Measurements from ENCODE around the gene PPARD.
A peak's percentile ranks its signal among the peaks of the same experiment; 100 is the strongest.

Gene PPARD

DNA sequence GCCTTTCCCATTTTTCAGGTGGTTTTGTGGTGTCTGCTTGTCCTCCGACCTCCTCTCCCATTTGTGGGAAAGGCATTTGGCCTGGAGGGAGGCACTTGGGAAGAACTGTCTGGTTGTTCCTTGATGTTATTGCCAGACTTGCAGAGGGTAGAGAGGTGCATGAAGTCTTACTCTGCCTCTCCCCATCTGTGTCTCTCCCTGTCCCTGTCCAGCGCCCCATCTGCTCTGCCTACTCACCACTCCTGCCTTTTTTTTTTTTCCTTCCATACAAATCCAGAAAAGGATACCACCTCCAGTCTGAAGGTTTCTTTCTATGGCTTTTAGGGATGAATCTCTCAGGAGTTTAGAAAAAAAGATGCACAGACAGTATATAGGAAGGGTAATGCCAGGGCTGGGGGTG lies 19.8 kb downstream of the PPARD start:
- Histone ChIP-seq H3K9ac (ENCODE audit: low read depth, low read length) (no peak overlapping the region), H3K4me1 (ENCODE audit: control insufficient read depth, insufficient read depth, low read length) (peaks cover 9% of the 10 kb centered on the region), H3K27me3 (ENCODE audit: control insufficient read depth, insufficient read depth, low read length) (no peaks in the 10 kb centered on the region), H3K36me3 (ENCODE audit: control insufficient read depth, insufficient read depth, low read length) (no peaks in the 10 kb centered on the region), H3K9me3 (ENCODE audit: control insufficient read depth, insufficient read depth, low read length) (no peaks in the 10 kb centered on the region), H3K4me3 (ENCODE audit: low read depth, low read length) (no peak overlapping the region)

DNA sequence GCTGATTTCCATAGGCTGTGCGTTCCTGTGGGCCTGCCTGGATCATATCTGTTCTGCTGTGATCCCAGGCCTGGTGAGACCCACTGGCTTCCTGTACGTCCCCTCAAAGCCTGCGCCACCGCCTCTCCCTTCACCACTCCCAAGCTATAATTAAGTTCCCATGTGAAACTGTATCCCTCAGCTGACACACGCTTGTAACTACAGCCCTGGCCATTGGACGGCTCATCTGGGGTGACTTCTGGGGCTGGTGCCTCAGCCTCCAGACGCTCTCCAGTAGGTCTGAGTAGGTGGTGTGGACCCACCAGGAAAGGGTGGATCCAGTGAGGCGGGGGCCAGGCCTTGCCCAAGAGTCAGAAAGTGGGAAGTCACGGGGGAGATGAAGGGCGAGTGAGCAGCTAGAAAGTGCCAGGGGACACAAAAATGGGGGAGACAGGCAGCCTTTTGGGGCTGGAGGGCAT lies 21.0 kb downstream of the PPARD start:
- no peaks in the 10 kb centered on the region for H3K27me3 ChIP-seq (ENCODE audit: control insufficient read depth, insufficient read depth, low read length)
- H3K9me3 ChIP-seq (ENCODE audit: control insufficient read depth, insufficient read depth, low read length), result no peaks in the 10 kb centered on the region
- no peak overlapping the region for H3K4me3 ChIP-seq (ENCODE audit: low read depth, low read length)
- H3K36me3 ChIP-seq (ENCODE audit: control insufficient read depth, insufficient read depth, low read length), result no peaks in the 10 kb centered on the region
- peak overlapping the region; percentile 1 for H3K9ac ChIP-seq (ENCODE audit: low read depth, low read length)
- H3K4me1 ChIP-seq (ENCODE audit: control insufficient read depth, insufficient read depth, low read length), result peaks cover 9% of the 10 kb centered on the region

GRCh38 chr6:35365594-35366203 lies 23.3 kb downstream of the PPARD start:
- Histone ChIP-seq H3K36me3 (ENCODE audit: control insufficient read depth, insufficient read depth, low read length) (no peaks in the 10 kb centered on the region), H3K9ac (ENCODE audit: low read depth, low read length) (no peak overlapping the region), H3K27me3 (ENCODE audit: control insufficient read depth, insufficient read depth, low read length) (no peaks in the 10 kb centered on the region), H3K4me3 (ENCODE audit: low read depth, low read length) (no peak overlapping the region), H3K9me3 (ENCODE audit: control insufficient read depth, insufficient read depth, low read length) (no peaks in the 10 kb centered on the region), H3K4me1 (ENCODE audit: control insufficient read depth, insufficient read depth, low read length) (no peaks in the 10 kb centered on the region)

GRCh38 chr6:35366204-35366596 lies 23.8 kb downstream of the PPARD start:
- Histone ChIP-seq H3K9ac (ENCODE audit: low read depth, low read length) (no peak overlapping the region), H3K4me3 (ENCODE audit: low read depth, low read length) (no peak overlapping the region), H3K27me3 (ENCODE audit: control insufficient read depth, insufficient read depth, low read length) (no peaks in the 10 kb centered on the region)

DNA sequence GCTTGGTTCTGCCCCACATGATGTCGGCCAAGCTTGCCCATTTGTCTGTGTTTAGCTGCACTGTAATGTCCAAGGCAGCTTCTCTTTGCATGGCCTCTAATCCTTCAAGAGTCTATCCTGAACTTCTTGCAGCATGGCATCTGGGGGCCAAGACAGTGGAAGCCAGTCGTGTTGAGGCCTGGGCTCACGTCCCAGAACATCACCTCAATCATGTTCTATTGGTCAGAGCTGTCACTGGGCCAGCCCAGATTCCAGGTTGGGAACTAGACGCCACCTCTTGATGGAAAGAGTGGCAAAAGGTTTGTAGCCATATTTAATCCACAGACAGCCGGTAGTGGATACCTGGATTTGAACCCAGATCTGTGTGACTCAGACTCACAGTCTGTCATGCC lies 25.3 kb downstream of the PPARD start:
- H3K36me3 ChIP-seq (ENCODE audit: control insufficient read depth, insufficient read depth, low read length), result no peaks in the 10 kb centered on the region
- no peaks in the 10 kb centered on the region for H3K27me3 ChIP-seq (ENCODE audit: control insufficient read depth, insufficient read depth, low read length)
- no peak overlapping the region for H3K4me3 ChIP-seq (ENCODE audit: low read depth, low read length)
- H3K9me3 ChIP-seq (ENCODE audit: control insufficient read depth, insufficient read depth, low read length), result no peaks in the 10 kb centered on the region
- no peak overlapping the region for H3K9ac ChIP-seq (ENCODE audit: low read depth, low read length)
- no peaks in the 10 kb centered on the region for H3K4me1 ChIP-seq (ENCODE audit: control insufficient read depth, insufficient read depth, low read length)

More at GRCh38 chr6:35366204-35366596, 23.8 kb downstream of the PPARD start:
- no peaks in the 10 kb centered on the region for H3K4me1 ChIP-seq (ENCODE audit: control insufficient read depth, insufficient read depth, low read length)
- H3K9me3 ChIP-seq (ENCODE audit: control insufficient read depth, insufficient read depth, low read length), result no peaks in the 10 kb centered on the region
- H3K36me3 ChIP-seq (ENCODE audit: control insufficient read depth, insufficient read depth, low read length), result no peaks in the 10 kb centered on the region

DNA sequence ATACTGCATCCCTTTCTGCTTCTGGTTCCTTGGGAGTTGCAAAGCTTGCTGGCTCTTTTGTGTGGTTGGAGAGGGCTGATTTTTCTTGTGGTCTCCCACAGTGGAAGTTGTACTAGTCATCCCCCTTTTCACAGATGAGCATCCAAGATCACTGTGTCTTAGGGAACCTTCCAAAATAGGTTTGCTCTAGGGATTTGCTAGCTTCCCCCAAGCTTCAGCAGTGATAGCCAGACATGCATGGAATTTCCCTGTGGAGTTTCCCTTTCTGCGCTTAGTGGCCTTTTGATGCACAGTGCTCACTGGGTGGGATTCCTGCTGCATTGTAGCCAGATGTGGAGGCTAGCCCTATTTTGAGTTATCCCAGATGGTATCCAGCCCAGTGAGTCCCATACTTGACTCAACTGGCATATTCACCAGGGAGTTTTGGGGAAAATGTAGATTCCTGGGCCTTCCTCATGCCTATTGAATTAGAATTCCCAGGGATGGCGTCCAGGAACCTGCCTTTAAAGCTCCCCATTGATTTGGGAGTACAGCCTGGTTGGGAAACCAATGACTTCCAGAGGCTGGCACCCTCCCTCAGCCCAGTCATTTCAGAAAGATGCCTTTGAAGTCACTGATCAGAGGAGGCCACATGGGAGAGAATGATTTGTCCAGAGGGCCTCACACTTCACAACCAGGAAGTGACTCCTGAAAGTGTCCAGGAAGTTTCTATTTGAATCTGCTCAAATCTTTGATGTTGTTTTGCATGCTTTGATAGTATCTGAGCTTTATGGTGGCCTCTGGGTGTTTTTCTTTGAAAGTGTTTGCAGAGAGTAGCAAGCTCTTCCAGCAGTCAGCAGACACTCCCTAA lies 25.9 kb downstream of the PPARD start:
- Histone ChIP-seq H3K9ac (ENCODE audit: low read depth, low read length) (no peak overlapping the region), H3K9me3 (ENCODE audit: control insufficient read depth, insufficient read depth, low read length) (no peaks in the 10 kb centered on the region), H3K27me3 (ENCODE audit: control insufficient read depth, insufficient read depth, low read length) (no peaks in the 10 kb centered on the region), H3K4me1 (ENCODE audit: control insufficient read depth, insufficient read depth, low read length) (no peaks in the 10 kb centered on the region), H3K4me3 (ENCODE audit: low read depth, low read length) (no peak overlapping the region), H3K36me3 (ENCODE audit: control insufficient read depth, insufficient read depth, low read length) (no peaks in the 10 kb centered on the region)

- no peaks in the 10 kb centered on the region for H3K27me3 ChIP-seq (ENCODE audit: control insufficient read depth, insufficient read depth, low read length)
- no peak overlapping the region for H3K4me3 ChIP-seq (ENCODE audit: low read depth, low read length)
- no peaks in the 10 kb centered on the region for H3K4me1 ChIP-seq (ENCODE audit: control insufficient read depth, insufficient read depth, low read length)
- no peak overlapping the region for H3K9ac ChIP-seq (ENCODE audit: low read depth, low read length)
- no peaks in the 10 kb centered on the region for H3K9me3 ChIP-seq (ENCODE audit: control insufficient read depth, insufficient read depth, low read length)
- no peaks in the 10 kb centered on the region for H3K36me3 ChIP-seq (ENCODE audit: control insufficient read depth, insufficient read depth, low read length)
Observed at GRCh38 chr6:35370124-35370741, 27.9 kb downstream of the PPARD start.

DNA sequence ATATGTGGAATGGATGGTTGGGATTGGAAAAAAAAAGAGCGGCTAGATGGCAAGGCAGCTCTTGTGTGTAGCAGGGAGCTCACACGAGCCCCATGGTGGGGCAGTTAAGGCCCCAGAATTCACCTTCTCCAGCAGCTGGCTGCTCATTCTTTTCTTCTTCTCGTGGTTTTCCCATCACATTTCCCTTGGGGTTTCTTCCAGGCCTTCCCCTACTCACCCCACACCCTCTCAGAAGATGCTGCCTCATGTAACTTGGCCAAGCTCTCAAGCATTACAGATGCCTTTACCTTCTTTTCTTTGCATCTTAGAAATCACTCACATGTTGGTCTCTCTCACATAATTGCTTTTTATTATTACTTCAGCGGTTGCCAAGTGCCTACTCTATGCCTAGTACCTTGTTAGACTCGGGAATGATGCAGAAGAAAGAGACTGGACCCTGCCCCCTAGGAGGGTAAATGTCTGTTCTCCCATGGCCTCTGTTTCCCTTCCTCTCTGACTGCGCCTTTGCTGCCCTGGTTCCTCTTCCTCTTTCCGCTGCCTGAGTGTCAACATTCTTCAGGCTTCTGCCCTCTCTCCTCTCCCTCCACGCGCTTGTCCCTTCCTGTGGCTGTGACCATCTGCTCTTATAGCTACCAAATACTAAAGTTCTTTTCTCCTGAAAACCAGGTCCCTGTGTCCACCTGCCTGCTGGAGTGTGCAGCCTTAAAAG lies 28.6 kb downstream of the PPARD start:
- H3K27me3 ChIP-seq (ENCODE audit: control insufficient read depth, insufficient read depth, low read length), result no peaks in the 10 kb centered on the region
- no peak overlapping the region for H3K9ac ChIP-seq (ENCODE audit: low read depth, low read length)
- no peak overlapping the region for H3K4me3 ChIP-seq (ENCODE audit: low read depth, low read length)
- H3K4me1 ChIP-seq (ENCODE audit: control insufficient read depth, insufficient read depth, low read length), result no peaks in the 10 kb centered on the region
- no peaks in the 10 kb centered on the region for H3K9me3 ChIP-seq (ENCODE audit: control insufficient read depth, insufficient read depth, low read length)
- no peaks in the 10 kb centered on the region for H3K36me3 ChIP-seq (ENCODE audit: control insufficient read depth, insufficient read depth, low read length)

DNA sequence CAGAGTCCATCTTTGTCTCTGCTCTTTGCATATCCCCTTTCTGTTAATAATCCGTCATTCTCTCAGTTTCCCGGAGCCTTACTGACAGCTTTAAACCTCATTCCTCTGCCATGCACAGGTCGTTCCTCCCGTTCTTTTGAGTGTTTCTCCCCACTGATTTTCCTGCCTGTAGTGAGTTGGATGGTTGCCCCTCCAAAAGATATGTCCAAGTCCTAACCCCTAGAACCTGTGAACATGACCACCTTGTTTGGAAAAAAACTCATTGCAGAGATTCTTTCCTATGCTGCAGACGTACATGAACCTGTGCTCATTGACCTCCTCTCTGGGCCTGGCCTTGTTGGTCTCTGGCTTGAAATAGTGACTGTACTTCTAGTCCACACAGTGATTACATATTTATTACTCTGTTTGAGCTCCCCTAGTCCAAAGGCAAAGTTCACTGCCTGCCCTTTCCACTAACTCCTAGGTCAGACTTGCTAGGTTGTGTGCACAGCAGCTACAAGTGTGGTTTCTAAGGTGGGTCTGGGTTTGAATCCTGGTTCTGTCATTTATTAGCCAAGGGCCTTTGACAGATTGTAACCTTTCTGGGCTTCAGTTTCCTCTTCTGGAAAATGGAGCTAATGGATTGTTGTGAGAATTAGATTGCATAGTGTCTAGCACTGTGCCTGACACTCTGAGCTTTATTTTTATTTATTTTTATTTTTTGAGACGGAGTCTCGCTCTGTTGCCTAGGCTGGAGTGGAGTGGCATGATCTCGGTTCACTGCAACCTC lies 29.3 kb downstream of the PPARD start:
- Histone ChIP-seq H3K27me3 (ENCODE audit: control insufficient read depth, insufficient read depth, low read length) (no peaks in the 10 kb centered on the region), H3K9me3 (ENCODE audit: control insufficient read depth, insufficient read depth, low read length) (no peaks in the 10 kb centered on the region), H3K9ac (ENCODE audit: low read depth, low read length) (no peak overlapping the region)

GRCh38 chr6:35372633-35373032 lies 30.3 kb downstream of the PPARD start:
- Histone ChIP-seq H3K4me1 (ENCODE audit: control insufficient read depth, insufficient read depth, low read length) (no peaks in the 10 kb centered on the region), H3K27me3 (ENCODE audit: control insufficient read depth, insufficient read depth, low read length) (no peaks in the 10 kb centered on the region), H3K36me3 (ENCODE audit: control insufficient read depth, insufficient read depth, low read length) (no peaks in the 10 kb centered on the region), H3K9ac (ENCODE audit: low read depth, low read length) (no peak overlapping the region), H3K4me3 (ENCODE audit: low read depth, low read length) (no peak overlapping the region), H3K9me3 (ENCODE audit: control insufficient read depth, insufficient read depth, low read length) (no peaks in the 10 kb centered on the region)

More for the DNA sequence above, 29.3 kb downstream of the PPARD start:
- no peaks in the 10 kb centered on the region for H3K4me1 ChIP-seq (ENCODE audit: control insufficient read depth, insufficient read depth, low read length)
- no peak overlapping the region for H3K4me3 ChIP-seq (ENCODE audit: low read depth, low read length)
- no peaks in the 10 kb centered on the region for H3K36me3 ChIP-seq (ENCODE audit: control insufficient read depth, insufficient read depth, low read length)

GRCh38 chr6:35376281-35376680 lies 33.9 kb downstream of the PPARD start:
- Histone ChIP-seq H3K9ac (ENCODE audit: low read depth, low read length) (no peak overlapping the region), H3K9me3 (ENCODE audit: control insufficient read depth, insufficient read depth, low read length) (no peaks in the 10 kb centered on the region), H3K36me3 (ENCODE audit: control insufficient read depth, insufficient read depth, low read length) (no peaks in the 10 kb centered on the region), H3K4me1 (ENCODE audit: control insufficient read depth, insufficient read depth, low read length) (no peaks in the 10 kb centered on the region), H3K27me3 (ENCODE audit: control insufficient read depth, insufficient read depth, low read length) (no peaks in the 10 kb centered on the region), H3K4me3 (ENCODE audit: low read depth, low read length) (no peak overlapping the region)

Data from iPS-15b (cell line).